Erythroblast (primary cell): ENCODE results near the gene ANXA4.
"Not testable (repeated sequence)": the region's sequence is repeated elsewhere in the genome, so short reads cannot be mapped to it uniquely, and the experiment has no call there.

Experiments used
- DNase-seq, 2 experiments: peaks; one replicate each; lab custom pipeline; 2025; lab: John Stamatoyannopoulos, UW
- GATA1 ChIP-seq: IDR thresholded peaks from 2 replicates; pipeline ENCODE4 v1.6.1; 2011; ENCODE audit warnings: low read depth, mild to moderate bottlenecking, control low read depth, low read length, moderate library complexity
- POLR2A ChIP-seq: IDR thresholded peaks from 2 replicates; pipeline ENCODE4 v1.6.1; 2011; ENCODE audit warnings: mild to moderate bottlenecking, low read length

The ANXA4 gene

DNA sequence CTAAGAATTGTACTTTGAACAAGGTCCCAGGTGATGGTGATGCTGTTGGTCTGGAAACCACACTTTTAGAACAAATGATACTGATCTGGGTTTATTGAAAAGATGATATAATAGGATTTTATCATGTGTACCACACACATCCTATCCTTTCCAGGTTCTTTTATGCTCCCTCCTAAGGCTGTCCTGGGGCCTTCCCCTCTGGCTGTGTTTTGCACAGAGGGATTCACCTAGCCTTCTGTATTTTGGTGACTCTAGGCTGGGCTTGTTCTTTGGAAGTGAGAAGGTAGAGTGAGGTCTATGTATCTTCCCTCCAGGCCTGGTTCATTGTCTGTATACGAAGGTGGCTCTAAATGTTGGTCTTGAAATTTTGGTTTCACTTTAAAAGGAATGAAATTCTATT is 12.7 kb downstream of the ANXA4 start:
- TF ChIP-seq POLR2A (no peak), GATA1 (no peak)
- DNase-seq = no peak

DNA sequence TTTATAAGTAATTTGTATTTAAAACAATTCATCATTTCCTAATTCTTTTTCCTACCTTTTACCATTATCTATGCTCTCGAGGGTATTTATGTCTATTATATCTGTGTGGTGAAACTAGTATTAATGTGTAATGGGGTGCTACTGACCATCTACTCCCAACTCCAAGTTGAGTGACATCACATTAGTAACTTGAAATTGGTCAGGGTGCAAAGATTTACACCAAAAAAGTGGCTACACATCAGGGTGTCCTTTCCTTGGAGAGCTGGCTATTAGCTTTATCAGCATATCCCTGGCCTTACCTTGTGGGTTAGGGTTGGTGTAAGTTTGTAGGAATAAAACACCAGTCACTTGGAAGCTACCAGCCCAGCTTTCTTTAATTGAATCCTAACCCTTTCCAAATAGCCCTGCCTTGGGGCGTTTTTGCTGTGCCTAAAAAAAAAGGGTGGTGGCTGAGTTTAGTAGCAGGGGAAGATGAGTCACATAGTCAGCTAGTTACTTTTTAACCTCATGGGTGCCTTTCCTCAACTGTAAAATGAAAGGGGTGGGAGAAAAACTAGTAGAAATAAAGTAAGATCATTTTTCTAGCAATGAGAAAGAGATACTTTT is 14.0 kb downstream of the ANXA4 start:
- TF ChIP-seq POLR2A (no peak), GATA1 (no peak)
- peak; percentile 32 to 76 for DNase-seq

DNA sequence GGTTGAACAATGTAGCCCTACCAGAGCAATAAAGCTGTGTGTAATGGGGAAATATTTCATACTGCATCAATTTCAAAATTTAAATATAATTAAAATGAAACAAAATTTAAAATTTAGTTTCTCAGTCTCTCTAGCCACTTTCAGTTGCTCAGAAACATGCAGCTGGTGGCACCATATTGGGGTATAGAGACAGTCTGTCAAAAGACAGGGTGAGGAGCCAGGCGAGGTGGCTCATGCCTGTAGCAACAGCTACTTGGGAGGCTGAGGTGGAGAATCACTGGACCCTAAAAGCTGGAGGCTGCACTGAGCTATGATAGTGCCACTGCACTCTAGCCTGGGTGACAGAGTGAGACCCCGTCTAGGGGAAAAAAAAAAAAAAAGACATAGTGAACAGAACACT is 20.1 kb downstream of the ANXA4 start:
- TF ChIP-seq GATA1 (no peak), POLR2A (no peak)
- no peak for DNase-seq

DNA sequence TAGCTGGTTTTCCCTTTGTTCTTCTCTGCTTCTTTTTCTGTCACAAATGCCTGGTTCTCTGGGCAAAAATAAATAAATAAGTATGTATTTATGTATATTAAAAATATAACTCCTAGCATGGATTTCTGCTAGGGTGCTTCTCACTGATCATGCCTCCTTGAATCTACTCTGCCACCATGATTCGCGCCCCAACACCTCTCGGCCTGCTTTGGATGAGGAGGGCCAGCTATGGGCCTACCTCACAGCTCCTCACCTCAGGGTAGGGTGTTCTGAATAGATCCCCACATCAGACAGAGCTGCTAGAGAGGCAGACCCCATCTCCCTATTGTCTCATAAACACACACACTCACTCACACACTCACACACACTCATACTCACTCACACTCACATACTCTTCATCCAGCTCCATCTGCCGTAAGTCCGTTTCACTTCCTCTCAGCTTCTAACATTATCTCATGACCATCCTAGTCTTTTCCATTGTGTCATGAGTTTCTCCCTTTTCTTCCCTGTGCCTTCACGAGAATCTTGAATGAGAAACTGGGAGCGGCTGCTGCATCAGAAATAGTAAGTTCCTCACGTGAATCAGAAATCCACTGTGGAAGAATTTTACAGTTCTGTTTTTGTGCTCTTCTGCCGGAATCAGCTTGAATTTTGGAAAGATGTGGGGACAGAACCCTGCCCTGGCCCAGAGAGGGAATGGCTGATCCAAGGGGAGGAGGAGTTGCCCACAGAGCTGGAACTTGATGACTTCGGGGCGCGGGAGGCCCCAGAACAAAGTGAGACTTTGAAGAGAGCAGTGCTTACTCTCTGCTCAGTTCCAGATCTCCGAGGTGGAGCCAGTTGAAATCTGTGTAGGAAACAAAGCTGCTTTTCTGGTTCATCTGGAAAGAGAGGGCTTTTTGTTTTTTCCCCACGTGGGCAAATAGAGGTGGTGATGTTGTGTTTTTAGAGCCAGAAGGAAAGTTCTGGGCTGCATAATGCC is 20.9 kb downstream of the ANXA4 start:
- TF ChIP-seq GATA1 (no peak), POLR2A (no peak)
- no peak for DNase-seq

DNA sequence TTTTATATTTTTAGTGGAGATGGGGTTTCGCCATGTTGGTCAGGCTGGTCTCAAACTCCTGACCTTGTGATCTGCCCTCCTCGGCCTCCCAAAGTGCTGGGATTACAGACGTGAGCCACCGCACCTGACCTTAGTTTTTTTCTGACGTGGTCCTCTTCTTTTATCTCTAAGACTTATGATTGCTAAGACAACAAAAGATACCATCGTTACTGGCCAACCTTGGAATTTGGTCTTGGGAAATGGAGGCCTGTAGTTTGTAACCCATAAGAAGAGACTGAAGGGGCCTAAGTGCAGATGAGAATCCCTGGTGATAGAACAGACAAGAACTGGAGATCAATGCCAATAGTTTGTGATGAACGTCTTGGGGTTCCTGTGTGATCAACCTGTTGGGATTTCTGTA is 21.9 kb downstream of the ANXA4 start:
- DNase-seq = not testable (repeated sequence)

DNA sequence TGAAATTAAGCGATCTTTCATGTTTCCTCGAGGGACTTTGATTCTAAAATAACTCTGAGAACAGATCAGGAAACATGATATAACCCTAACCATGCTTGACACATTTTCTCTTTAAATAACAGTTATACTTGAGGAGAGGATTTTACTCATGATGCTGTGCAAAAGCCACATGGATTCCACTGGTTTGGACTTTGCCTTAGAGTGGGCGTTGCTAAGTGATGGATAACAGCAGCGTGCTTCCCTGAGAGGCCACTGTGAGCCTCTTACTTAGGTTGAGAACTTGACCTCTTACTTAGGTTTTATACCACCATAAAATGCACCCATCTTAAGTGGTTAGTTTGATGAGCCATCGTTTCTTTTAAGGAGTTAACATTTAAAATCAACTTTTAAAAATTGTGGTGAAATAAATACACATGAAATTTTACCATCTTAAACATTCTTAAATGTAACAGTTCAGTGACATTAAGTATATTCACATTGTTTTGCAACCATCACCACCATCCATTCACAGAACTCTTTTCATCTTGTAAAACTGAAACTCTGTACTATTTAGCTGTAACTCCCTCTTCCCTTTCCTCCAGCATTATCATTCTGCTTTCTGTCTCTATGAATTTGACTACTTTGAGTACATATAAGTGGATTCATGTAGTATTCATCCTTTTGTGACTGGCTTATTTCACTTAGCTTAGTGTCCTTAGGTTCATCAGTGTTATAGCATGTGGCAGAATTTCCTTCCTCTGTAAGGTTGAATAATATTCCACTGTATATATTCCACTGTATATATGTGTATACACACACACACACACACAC is 22.6 kb downstream of the ANXA4 start:
- no peak for TF ChIP-seq GATA1
- no peak for TF ChIP-seq POLR2A
- DNase-seq = peak in 1 of 2 experiments; percentile 18

DNA sequence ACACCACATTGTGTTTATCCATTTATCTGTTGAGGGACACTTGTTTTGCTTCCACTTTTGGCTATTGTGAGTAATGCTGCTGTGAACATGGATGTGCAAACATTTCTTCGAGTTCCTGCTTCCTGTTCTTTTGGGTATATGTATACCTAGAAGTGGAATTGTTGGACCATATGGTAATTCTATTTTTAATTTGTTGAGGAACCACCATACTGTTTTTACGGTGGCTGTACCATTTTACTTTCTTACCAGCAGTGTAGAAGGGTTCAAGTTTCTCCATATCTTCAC is 23.1 kb downstream of the ANXA4 start:
- TF ChIP-seq POLR2A (no peak), GATA1 (no peak)
- no peak for DNase-seq

DNA sequence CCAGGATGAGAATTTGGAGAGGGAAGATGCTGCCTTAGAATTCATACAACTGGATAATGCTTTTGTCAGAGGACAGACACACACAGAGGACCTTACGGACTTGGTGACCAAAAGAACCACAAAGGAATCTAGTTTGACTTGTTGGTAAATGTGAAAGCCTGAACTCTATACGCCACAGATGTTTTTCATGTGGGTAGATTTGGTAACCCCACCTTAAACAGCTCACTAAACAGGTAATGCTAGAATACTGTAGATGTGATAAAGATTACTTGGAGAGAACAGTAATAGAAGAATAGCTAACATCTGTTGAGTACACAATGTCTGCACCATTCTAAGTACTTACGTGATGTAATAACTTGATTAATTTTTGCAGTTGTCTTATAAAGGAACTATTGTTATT is 24.1 kb downstream of the ANXA4 start:
- TF ChIP-seq GATA1 (no peak), POLR2A (no peak)
- DNase-seq = no peak

DNA sequence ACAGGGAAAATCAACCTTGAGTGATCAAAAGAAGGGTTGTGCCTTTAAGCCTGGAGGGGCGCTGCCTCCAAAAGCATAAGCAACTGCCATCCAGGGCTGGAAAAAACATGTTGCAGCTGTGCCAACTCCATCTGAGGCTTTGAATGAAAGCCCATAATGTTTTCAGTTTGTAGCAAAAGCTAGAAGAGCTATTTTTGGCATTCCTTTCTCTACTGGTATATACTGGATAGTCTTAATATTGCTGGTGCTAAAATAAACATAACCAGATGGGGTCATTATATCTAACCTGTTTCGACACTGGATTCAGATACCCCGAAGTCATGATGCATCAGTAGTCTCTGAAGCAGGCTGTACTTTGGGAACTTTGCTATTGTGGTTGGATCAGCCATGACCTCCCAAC is 25.1 kb downstream of the ANXA4 start:
- no peak for TF ChIP-seq GATA1
- no peak for TF ChIP-seq POLR2A
- no peak for DNase-seq

DNA sequence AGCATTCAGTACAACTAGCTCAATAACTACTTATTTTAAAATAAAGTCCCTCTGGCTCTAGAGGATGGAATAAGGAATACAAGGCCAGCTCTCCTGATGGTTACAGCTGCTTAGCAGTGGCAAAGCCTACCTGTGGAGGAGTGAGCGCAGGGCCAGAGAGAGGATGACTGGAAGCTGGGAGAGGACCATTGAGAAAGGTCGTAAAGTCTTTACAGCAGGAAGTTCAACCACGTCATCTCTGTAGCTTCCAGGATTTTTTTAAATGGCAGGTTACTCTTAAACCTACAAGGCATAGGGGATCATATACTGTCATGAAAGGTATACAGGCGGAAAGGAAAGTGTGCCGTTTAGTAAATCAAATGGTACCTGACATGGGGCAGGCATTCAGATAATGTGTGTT is 26.3 kb downstream of the ANXA4 start:
- no peak for DNase-seq

DNA sequence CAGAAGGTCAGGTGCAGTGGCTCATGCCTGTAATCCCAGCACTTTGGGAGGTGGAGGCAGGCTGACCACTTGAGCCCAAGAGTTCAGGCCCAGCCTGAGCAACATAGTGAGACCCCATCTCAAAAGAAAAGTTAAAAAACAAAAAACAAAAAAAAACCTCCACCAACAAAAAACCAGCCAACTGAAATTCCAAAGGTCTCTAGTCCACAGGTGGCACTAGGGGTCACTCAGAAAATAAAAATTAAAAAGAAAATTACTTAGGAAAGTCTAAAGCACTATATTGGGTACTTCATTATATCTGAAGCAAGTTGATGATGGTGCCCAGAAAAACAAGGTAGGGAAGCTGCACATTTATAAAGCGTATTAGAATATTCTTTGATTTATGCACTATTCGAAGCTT is 26.9 kb downstream of the ANXA4 start:
- no peak for TF ChIP-seq POLR2A
- TF ChIP-seq GATA1 = no peak
- no peak for DNase-seq

More for the DNA sequence above, 26.3 kb downstream of the ANXA4 start:
- TF ChIP-seq GATA1 (no peak), POLR2A (no peak)

DNA sequence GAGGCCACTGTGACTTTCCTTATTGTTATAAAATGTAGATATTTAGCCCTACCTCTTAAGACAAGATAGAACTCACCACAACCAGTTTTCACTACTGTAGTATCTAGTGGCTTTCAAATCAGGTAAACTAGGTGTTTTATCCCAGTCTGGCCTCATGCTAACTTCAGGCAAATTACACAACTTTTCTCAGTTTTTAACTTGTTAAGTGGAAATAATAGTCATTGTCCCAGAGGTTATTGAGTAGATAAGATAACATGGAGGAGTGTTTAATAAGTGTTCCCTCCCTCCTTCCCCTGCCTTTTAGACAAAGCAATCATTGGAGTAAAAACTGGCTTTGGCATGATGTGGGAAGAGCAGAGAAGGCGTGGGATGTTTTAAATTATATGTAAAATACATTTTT is 27.3 kb downstream of the ANXA4 start:
- peak in 1 of 2 experiments; percentile 13 for DNase-seq
- no peak for TF ChIP-seq GATA1
- no peak for TF ChIP-seq POLR2A

DNA sequence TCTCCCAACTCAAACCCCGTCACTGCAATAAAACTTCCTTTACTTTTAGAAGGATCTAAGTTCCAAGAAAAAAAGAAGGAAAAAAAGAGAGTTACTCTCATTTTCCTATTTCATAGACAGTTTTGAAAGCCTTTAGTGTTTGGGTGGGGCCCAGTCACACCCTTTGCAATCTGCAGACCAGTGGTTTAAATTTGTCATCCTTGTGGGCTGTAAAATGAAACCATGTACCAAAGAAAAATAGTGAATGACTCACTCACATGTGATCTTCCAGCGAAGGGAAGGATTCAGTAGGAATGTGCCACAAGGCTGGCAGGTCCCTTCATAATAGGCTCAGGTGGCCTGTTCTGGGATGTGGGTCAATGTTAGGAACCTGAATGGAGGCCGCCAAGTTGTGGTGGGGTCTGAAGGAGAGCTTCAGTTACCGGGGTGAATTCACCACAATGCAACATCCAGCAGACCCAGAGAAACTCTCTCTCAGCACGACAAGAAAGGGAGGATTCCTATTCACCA is 28.3 kb downstream of the ANXA4 start:
- TF ChIP-seq GATA1 (no peak), POLR2A (no peak)
- DNase-seq = peak; percentile 70 to 88

DNA sequence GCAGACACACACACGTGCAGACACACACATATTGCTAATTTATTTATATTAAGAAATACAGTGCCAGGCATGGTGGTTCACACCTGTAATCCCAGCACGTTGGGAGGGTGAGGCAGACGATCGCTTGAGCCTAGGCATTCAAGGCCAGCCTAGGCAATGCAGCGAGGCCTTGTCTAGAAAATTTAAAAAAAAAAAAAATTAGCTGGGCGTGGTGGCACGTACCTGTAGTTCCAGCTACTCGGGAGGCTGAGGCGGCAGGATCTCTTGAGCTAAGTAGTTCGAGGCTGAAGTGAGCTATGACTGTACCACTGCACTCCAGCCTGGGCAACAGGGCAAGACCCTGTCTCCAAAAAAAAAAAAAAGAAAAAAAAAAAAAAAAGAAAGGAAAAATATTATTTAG is 28.8 kb downstream of the ANXA4 start:
- TF ChIP-seq GATA1 (no peak), POLR2A (no peak)
- no peak for DNase-seq
